CD4-positive, alpha-beta T cell treated with Interleukin-17A for 4 hours (primary cell): ENCODE results near the gene CRIM1.

Experiments
- DNase-seq: peaks from one replicate; pipeline ENCODE4 v3.0.0-alpha.2; 2020; ENCODE audit warnings: mixed read lengths

Gene CRIM1

DNA sequence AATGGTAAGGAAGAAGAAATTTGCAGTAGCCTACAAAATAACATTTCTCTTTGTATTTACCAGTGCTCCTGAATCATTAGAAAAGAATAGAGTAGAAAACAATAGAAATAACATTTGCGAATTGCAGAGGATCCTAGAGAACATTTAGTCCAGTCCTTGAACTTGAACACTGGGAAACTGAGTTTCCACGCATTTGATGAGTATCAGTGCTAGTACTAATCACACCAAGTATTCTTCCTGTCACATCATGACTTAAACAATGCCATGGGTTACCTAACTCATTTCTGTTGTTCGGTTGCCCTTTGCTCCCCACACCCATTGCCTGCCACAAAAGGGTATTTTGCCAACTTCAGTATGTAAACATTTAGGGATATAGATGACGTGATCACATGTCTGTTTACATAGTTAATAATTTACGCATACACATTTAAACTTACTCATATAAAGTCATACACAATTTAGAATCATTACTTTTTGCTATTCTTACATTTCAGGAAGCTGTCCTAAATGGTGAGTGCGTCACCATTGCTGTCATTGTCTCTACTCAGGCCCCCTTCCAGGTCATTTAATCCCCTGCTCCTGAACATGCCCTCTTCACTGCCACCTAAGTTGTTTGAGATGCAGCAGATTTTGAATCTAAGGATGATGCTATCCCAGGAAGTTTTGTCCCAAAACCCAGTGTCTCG lies 42.3 kb downstream of the CRIM1 start:
- DNase-seq = no peak

GRCh38 chr2:36399050-36399449 lies 43.5 kb downstream of the CRIM1 start:
- no peak for DNase-seq

DNA sequence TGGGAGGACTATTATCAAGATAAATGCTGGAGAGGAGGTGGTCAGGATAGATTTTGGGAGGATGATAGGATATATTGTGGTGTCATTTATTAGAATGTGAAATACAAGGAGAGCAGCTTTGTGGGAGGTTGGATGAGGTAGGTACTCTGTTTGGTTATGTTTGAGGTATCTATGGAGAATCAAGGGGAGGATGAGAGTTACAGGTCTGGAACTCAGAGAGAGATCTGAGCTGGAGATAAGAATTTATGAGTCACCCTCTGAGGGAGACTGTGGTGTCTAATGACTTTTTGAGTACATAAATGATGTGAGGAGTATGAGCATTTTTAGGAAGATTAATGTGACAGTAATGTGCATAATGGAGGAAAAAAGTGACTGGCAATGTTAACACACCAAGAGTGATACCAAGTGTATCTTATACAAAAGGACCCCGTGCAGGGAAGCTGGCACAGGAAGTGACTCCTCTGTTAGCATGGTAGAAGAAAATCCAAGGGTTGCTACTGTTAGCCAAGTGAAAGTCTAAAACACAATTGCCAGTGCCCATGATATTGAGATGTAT lies 48.2 kb downstream of the CRIM1 start:
- DNase-seq = no peak

DNA sequence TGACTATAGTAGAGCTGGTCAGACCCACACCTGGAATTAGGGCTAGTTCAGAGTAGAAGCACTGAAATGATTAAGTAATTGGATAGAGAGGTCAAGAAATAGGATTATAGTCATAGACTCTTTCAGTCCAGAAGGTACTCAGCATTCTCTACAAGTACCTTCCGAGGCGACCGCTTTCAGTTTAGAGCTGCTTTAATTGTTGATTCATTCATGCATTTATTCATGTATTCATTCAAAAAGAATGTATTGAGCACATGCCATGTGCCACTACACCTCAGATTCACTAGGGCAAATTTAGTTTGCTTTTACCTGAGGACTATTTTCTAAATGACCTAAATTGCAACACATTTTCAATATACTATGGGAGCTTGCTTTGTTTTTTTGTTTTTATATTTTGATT lies 48.7 kb downstream of the CRIM1 start:
- no peak for DNase-seq

DNA sequence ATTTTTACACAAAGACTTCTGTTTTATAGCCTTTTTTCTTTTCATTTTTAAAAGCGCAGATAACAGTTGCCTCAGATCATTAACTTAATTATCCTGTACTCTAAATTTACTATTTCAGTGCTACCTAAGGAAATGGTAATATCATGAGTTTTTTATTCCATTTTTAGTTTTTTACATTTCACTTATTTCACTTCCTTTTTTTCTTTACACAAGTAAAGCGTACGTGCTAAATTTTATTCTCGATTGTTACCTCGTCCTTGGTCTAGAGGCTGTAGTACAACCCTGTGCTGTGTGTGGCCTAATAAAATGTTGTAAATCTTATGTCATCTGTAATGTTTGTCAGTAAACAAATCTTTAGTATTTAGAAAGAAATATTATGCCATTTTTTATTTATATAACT lies 49.2 kb downstream of the CRIM1 start:
- DNase-seq = no peak

- no peak for DNase-seq
These were observed 49.6 kb downstream of the CRIM1 start for GRCh38 chr2:36405183-36405582.

GRCh38 chr2:36406296-36406695 lies 50.7 kb downstream of the CRIM1 start:
- no peak for DNase-seq

- no peak for DNase-seq
These were observed 51.8 kb downstream of the CRIM1 start for GRCh38 chr2:36407413-36407812.

DNA sequence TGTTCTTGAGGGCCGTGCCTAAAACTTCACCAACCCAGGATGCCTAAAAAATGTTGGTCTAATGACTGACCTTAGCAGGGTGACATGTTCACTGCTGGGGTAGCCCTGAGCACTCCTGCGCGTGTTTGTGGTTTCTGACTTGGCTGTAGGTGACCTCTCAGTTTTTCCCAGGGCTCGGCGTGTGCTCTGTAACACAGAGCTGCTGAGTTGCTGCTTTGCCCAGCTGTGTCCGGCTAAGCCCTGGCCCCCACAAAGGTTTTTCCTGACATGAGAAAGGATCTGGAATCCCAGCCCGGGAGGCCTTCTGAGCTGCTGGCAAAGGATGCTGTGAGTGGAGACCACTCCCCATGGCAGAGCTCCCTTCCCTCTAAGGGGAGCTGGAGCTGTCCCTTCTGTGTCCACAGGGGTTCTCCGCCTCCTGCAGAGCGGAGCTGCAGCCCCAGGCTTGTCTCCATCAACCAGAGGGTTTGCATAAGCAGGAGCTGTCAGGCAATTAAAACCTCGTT lies 52.7 kb downstream of the CRIM1 start:
- no peak for DNase-seq

DNA sequence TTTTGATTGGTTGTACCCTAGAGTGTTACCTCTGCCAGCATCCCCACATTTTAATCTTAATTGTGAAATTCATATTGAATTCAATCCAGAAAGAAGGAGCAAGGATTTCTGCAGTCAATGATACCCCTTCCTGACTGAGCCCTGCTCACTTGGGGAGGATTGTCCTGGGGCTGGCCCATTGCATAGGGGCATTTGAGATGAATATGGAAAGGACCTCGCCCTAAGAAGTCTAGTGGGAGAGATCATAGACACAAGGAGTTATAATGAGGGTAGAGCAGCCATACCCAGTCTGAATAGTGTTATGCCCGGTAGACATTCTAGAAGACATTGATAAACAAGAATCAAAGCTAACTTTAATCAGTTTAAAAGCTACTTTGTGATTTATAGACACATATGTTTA lies 53.8 kb downstream of the CRIM1 start:
- DNase-seq = no peak

DNA sequence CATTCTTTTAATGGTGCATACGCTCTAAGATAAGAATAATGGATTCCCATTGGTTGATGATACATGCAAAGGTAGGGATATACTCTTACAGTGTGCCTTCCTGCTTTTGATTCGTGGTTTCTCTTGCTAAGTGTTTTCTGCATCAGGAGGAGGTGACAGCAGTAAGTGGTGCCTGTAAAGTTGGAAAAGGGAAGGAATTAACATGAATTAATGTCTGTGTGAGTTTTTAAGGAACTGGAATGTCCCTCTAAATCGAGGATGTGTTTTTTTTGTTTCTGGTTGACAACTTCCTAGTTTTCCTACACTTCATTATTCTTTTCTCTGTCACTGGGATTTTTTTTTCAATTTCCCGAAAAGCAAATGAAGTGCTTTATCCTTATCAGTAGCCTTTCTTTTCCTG lies 54.4 kb downstream of the CRIM1 start:
- no peak for DNase-seq

DNA sequence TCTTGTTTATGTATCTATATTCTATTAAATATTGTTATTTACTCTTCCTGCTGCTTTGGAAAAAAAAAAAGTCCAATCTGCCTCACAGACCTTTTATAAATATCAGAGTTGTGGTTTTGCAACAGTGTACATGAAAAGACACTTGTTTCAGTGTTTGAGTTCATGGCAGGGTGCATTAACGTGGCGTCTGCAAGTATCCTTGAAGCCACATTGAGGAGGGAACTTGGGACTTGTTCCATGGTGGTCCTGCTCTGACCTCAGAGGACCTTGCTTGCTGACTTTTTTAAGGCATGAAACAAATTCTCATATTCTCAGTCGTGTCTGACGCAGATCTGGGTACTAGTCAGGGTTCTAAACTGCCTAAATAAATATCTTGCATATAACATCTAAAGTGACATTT lies 55.1 kb downstream of the CRIM1 start:
- no peak for DNase-seq

DNA sequence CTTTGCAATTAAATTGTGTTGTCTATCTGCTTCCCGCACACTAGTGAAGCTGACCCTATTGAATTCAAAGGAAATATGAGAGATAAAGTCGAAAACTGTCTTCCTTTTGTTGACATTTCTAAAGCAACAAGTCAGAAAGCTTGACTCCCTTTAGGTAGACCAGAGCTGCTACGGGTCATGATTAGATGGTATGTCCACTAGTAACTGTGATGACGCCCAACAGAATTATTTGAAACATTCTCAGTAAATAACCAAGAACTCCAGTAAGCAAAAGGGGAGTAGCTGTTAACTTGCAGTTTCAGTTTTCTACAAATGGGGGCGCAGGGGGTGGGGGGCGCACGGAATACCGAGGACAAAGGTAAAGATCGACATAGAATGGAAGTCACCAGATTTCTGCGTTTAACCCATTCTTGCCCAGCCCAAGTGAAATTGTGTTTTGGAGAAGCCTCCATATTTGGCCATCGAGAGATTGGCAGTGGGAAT lies 56.4 kb downstream of the CRIM1 start:
- no peak for DNase-seq

DNA sequence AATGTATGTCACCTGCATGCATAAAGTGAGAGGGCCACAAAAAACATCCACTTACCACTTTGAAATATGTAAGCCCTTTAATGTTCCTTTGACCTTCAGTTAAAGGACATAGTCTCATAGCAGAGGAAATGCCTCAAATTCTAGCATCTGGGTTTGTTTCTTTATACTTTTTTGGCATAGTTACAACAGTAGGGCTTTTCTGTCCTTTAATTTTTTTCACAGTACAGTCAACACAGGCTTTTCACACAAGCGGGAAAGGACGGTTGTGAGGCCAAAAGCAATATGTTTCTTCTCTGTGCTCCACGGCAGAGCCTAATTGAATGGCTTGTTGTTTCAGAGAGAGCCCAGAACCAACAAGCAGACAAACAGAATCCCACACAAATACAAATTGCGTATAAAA lies 57.6 kb downstream of the CRIM1 start:
- DNase-seq = no peak

DNA sequence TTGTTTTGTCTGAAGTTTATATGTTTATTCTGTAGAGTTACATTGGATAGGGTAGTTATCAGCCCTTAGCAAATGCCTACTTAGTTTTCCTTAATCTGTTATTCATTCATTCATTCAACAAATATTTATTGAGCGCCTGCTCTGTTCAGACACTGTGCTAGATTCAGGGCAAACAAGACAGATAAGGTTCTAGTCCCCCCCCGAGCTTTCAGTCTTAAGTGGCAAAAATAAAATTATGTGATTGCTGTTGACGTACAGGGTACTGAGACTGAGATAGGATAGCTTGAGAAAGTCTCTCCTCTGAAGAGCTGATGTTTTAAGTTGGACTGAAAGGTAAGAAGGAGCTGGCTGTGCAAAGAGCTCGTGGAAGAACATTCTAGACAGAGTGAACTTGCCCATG lies 58.7 kb downstream of the CRIM1 start:
- no peak for DNase-seq

DNA sequence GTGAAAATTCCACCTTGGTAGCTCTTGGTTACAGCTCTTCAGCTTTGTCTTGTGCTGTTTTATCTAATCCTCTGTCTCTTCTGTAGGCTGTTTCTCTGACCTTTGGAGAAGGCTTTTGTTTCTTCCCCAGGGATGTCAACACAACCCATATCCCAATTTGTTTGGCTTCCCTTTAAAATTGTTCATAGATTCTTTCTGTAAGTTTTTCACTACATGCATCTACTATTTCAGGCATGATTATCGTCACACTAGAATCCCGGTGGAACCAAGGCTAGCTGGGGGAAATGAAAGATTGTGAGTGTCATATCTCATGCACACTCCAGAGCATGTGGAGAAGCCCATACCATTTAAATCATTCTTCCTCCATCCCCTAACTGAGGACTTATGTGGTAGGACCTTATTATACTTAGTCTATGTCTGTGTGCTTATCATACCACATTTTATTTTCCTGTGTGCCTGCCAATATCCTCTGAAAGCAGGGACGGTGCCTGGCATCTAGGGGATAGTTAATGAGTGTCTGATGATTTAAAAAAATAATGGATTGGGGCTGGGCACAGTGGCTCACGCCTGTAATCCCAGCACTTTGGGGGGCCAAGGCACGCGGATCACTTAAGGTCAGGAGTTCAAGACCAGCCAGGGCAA lies 59.9 kb downstream of the CRIM1 start:
- DNase-seq = no peak

GRCh38 chr2:36416370-36417165 lies 61.0 kb downstream of the CRIM1 start:
- no peak for DNase-seq

- DNase-seq = no peak
These were observed 65.1 kb downstream of the CRIM1 start for GRCh38 chr2:36420569-36421181.

DNA sequence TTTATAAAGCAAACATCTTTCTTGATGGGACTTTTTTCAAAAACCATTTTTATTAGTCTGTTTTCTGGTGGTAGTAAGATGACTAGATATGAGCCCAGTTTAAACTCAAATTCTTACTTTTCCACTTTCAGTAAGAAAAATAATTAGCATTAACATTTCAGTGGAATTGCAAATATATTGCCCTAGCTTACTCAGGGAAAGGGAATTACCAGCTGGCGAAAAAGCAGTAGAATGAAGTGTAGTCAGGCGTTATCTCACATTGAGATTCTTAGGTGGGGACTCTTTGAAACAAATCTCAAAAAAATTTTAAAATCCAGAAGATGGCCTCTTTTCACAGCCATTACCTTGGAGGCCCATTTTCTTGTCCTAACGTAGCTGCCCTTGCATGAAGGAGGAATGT lies 65.8 kb downstream of the CRIM1 start:
- DNase-seq = no peak

DNA sequence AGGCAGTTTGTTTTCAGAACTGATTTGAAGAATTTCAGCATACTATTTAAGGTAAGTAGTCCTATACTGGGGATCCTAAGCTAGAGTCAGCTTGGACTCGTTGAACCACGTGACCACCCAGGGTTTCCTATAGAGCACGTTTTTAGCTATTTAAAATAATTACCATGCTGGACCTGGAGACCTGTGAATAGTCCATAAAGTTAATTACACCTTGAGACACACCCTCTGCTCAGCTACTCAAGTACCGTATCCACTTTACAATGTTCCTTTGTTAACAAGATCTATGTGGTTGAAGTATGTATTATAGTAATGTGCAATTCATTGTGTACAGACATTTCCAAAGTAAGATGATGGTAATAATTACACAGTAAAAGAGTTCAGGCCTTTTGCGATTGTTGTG lies 67.6 kb downstream of the CRIM1 start:
- DNase-seq = no peak

- no peak for DNase-seq
These were observed 68.1 kb downstream of the CRIM1 start for GRCh38 chr2:36423619-36424120.

DNA sequence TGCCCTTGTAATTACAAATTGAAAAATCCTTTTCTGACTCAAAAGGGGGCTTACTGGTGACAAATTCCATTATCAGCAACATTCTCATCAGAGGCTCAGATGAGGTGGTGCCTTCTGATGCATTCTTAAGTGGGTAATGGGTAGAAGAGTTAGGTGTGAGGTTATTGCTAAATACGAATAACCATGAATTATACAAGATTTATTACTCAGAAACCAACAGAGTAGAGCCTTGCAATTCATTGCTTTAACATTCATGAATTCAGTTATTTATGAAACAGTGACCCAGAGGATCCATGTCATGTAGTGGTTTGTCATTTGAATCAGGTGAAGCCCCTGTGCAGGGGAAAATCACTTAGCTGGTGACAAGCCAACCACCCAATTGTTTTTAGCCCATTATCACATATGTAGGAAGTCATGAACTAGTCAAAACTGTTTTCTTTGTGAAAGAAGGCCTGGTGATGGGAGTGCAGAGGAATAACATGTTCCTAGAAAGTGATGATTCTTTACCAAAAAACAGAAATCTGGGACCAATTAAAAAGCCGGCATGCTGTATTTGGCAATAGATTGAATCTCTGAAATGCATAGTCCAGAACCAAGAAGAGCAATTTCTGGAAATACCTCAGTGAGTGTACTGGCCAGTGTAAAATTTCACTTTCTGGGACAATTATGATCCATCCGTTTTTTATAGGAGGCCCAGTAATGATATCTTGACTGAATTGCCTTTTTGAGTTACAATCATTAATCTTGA lies 70.2 kb downstream of the CRIM1 start:
- DNase-seq = no peak
